MCF 10A (cell line): ENCODE results near the gene HBD. TPM values are rescaled to one million over a fixed set of nuclear protein-coding genes. Genes with fewer than 3 reads are reported as not detected.

Experiments
- BruUV-seq: library from RNA; stranded (reverse); fragments of 400-500 nt; replicated peaks from 2 replicates; lab custom pipeline; 2021; lab: Mats Ljungman, UMichigan
- CTCF ChIA-PET: fragments of 300-600 bp; sonication (Branson Sonifier 250); formaldehyde crosslinking; extraction: SDS; loops from one replicate; lab custom pipeline; 2021; ENCODE audit warnings: antibody characterized with exemption, inconsistent platforms; lab: Yijun Ruan, JAX
- POLR2A ChIA-PET: fragments of 300-600, 350-650 bp; sonication (Branson Sonifier 250); formaldehyde crosslinking; extraction: SDS; loops from one replicate; lab custom pipeline; 2020; ENCODE audit warnings: antibody characterized with exemption, inconsistent platforms; lab: Yijun Ruan, JAX
- DNase-seq: peaks from one replicate; pipeline ENCODE4 v3.0.0-alpha.2; 2018; ENCODE audit not compliant: unreplicated experiment
- H3K27ac Mint-ChIP-seq: one replicate; pipeline ENCODE4 v1.8.0; 2022; ENCODE audit warnings: mild to moderate bottlenecking, low read depth, mixed read lengths; ENCODE audit not compliant: unreplicated experiment
- H3K27me3 Mint-ChIP-seq: one replicate; pipeline ENCODE4 v1.8.0; 2022; ENCODE audit warnings: mixed read lengths; ENCODE audit not compliant: insufficient read depth, unreplicated experiment
- H3K36me3 Mint-ChIP-seq: one replicate; pipeline ENCODE4 v1.8.0; 2022; ENCODE audit warnings: mild to moderate bottlenecking, moderate library complexity, mixed read lengths; ENCODE audit not compliant: insufficient read depth, unreplicated experiment
- H3K4me1 Mint-ChIP-seq: one replicate; pipeline ENCODE4 v1.8.0; 2022; ENCODE audit warnings: mixed read lengths; ENCODE audit not compliant: insufficient read depth, unreplicated experiment
- H3K4me3 Mint-ChIP-seq: one replicate; pipeline ENCODE4 v1.8.0; 2022; ENCODE audit warnings: mild to moderate bottlenecking, moderate library complexity, mixed read lengths; ENCODE audit not compliant: unreplicated experiment
- H3K9me3 Mint-ChIP-seq: one replicate; pipeline ENCODE4 v1.8.0; 2022; ENCODE audit warnings: mixed read lengths; ENCODE audit not compliant: unreplicated experiment
- intact Hi-C: fragments of 100-400 bp; cut with micrococcal nuclease; formaldehyde crosslinking; loops from 2 replicates; pipeline ENCODE4 v1.14.1; 2022
- total RNA-seq: library from RNA; stranded (reverse); gene quantifications from 2 replicates; pipeline ENCODE4 v1.2.3, GENCODE V29; 2022
- TF ChIP-seq, protein P1 (sequence below): fragments of 200-600 bp; IDR thresholded peaks from one replicate; pipeline ENCODE4 v1.8.0; 2022; ENCODE audit warnings: antibody characterized with exemption, mild to moderate bottlenecking; ENCODE audit not compliant: unreplicated experiment

HBD gene
- total RNA-seq, 1 experiment from 2014 or later = not detected

DNA sequence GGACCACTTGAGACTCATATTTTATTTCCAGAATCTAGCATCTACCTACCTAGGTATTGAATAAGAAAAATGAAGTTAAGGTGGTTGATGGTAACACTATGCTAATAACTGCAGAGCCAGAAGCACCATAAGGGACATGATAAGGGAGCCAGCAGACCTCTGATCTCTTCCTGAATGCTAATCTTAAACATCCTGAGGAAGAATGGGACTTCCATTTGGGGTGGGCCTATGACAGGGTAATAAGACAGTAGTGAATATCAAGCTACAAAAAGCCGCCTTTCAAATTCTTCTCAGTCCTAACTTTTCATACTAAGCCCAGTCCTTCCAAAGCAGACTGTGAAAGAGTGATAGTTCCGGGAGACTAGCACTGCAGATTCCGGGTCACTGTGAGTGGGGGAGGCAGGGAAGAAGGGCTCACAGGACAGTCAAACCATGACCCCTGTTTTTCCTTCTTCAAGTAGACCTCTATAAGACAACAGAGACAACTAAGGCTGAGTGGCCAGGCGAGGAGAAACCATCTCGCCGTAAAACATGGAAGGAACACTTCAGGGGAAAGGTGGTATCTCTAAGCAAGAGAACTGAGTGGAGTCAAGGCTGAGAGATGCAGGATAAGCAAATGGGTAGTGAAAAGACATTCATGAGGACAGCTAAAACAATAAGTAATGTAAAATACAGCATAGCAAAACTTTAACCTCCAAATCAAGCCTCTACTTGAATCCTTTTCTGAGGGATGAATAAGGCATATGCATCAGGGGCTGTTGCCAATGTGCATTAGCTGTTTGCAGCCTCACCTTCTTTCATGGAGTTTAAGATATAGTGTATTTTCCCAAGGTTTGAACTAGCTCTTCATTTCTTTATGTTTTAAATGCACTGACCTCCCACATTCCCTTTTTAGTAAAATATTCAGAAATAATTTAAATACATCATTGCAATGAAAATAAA lies 9.5 kb downstream of the HBD start:
- Mint-ChIP-seq H3K27me3 (peaks cover 23% of the 10 kb centered on the region), H3K4me1 (peaks cover 6% of the 10 kb centered on the region), H3K27ac (no peak overlapping the region), H3K9me3 (no peaks in the 10 kb centered on the region), H3K36me3 (no peaks in the 10 kb centered on the region), H3K4me3 (no peak overlapping the region)
- ChIA-PET CTCF (interaction anchor here (0.6 to 1.2 kb wide), 2 partner anchors 20 to 64 kb away, joined by 3 to 4 read pairs; no protein-coding TSS in a partner anchor), POLR2A (no interaction called here)
- no peak for DNase-seq
- TF ChIP-seq, protein P1, sequence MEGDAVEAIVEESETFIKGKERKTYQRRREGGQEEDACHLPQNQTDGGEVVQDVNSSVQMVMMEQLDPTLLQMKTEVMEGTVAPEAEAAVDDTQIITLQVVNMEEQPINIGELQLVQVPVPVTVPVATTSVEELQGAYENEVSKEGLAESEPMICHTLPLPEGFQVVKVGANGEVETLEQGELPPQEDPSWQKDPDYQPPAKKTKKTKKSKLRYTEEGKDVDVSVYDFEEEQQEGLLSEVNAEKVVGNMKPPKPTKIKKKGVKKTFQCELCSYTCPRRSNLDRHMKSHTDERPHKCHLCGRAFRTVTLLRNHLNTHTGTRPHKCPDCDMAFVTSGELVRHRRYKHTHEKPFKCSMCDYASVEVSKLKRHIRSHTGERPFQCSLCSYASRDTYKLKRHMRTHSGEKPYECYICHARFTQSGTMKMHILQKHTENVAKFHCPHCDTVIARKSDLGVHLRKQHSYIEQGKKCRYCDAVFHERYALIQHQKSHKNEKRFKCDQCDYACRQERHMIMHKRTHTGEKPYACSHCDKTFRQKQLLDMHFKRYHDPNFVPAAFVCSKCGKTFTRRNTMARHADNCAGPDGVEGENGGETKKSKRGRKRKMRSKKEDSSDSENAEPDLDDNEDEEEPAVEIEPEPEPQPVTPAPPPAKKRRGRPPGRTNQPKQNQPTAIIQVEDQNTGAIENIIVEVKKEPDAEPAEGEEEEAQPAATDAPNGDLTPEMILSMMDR = no peak
- intact Hi-C loops = no loop called here
- BruUV-seq = no TSS peak

DNA sequence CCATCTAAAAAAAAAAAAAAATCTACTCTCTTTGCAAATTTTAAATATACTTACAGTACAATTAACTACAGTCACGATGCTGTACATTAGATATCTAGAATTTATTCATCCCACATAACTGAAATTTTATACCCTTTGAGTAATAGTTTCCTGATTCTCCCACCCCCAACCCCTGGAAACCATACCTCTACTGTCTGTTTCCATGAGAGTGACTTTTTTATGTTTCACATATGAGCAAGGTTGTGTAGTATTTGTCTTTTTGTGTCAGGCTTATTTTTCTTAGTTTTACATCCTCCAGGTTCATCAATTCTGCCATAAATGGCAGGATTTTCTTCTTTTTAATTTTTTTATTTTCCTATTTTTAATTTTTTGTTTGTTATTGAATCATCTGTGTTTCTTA lies 10.6 kb downstream of the HBD start:
- intact Hi-C loops = no loop called here
- Mint-ChIP-seq H3K4me3 (no peak overlapping the region), H3K9me3 (no peaks in the 10 kb centered on the region), H3K36me3 (no peaks in the 10 kb centered on the region), H3K27me3 (peaks cover 35% of the 10 kb centered on the region), H3K27ac (no peak overlapping the region), H3K4me1 (peaks cover 6% of the 10 kb centered on the region)
- DNase-seq = no peak
- TF ChIP-seq, protein P1 = no peak
- no TSS peak for BruUV-seq
- POLR2A ChIA-PET = no interaction called here
- CTCF ChIA-PET = no interaction called here

DNA sequence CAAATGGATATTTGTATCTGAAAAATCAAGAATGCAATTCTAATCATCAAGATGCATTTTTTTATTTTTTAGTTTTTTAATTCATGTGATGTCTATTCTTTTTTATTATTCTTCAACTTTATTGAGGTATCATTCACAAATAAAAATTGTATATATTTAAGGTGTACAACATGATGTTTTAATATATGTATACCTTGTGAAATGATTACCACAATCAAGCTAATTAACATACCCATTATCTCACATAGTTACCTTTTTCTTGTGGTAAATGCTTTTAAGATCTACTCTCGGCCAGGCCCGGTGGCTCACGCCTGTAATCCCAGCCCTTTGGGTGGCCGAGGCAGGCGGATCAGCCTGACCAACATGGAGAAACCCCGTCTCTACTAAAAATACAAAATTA lies 11.1 kb downstream of the HBD start:
- TF ChIP-seq, protein P1 = no peak
- no peak overlapping the region for H3K4me3 Mint-ChIP-seq
- H3K36me3 Mint-ChIP-seq = no peaks in the 10 kb centered on the region
- CTCF ChIA-PET = no interaction called here
- H3K27me3 Mint-ChIP-seq = peaks cover 38% of the 10 kb centered on the region
- H3K27ac Mint-ChIP-seq = no peak overlapping the region
- intact Hi-C loops = no loop called here
- no peaks in the 10 kb centered on the region for H3K9me3 Mint-ChIP-seq
- H3K4me1 Mint-ChIP-seq = peaks cover 6% of the 10 kb centered on the region
- BruUV-seq = no TSS peak
- POLR2A ChIA-PET = no interaction called here
- DNase-seq = no peak

DNA sequence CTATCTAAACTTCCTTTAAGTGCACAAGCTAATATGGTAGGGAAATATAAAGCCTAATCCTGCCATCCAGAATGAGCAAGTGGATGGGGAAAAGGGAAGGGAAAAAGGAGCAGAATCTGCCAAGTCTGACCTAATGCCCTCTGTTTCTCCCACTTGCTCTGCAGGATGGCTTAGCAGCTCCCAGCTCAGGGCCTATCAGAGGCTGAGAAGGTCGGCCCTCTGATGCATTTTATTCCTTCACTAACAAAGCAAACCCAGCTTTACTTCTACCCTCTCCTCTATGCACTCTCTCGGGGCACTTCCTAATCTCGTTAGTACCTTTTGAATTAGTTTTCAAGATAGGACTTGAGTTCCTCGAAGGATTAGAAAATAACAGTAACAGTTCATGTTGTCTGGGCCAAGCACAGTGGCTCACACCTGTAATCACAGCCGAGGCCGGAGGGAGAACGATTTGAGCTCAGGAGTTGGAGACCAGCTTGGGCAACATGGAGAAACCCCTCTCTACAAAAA lies 23.9 kb downstream of the HBD start:
- Mint-ChIP-seq H3K4me1 (peaks cover 5% of the 10 kb centered on the region), H3K4me3 (no peak overlapping the region), H3K27ac (no peak overlapping the region), H3K27me3 (peaks cover 11% of the 10 kb centered on the region), H3K9me3 (no peaks in the 10 kb centered on the region), H3K36me3 (no peaks in the 10 kb centered on the region)
- intact Hi-C loops = no loop called here
- POLR2A ChIA-PET = no interaction called here
- CTCF ChIA-PET = interaction anchor here (0.8 kb wide), 1 partner anchor 81 kb away, joined by 4 read pairs; no protein-coding TSS in a partner anchor
- TF ChIP-seq, protein P1 = no peak
- no TSS peak for BruUV-seq
- DNase-seq = no peak
